GM18907 (cell line): Measurements from ENCODE around the gene CD96.
"Not testable (repeated sequence)": the region's sequence is repeated elsewhere in the genome, so short reads cannot be mapped to it uniquely, and the experiment has no call there.

ENCODE experiments used
- ATAC-seq: cut with Tn5 transposase; IDR thresholded peaks from one replicate; pipeline ENCODE4 v1.9.1; 2021; ENCODE audit warnings: mild to moderate bottlenecking, moderate library complexity; ENCODE audit not compliant: unreplicated experiment

Gene CD96

GRCh38 chr3:111541911-111542483, at the start of gene CD96:
TSS of gene CD96 (plus strand) at chr3:111542197. CDS start at chr3:111542249, 52 bp downstream.
- ATAC-seq, result peak; percentile 62

- no peak for ATAC-seq
These were observed 48.7 kb upstream of the CD96 start for GRCh38 chr3:111493276-111493675.

- no peak for ATAC-seq
These were observed 45.0 kb upstream of the CD96 start for GRCh38 chr3:111496894-111497559.

- ATAC-seq, result no peak
These were observed 44.0 kb upstream of the CD96 start for GRCh38 chr3:111498022-111498421.

- peak; percentile 74 for ATAC-seq
These were observed 35.6 kb upstream of the CD96 start for GRCh38 chr3:111506435-111506834.

GRCh38 chr3:111509308-111509707, 32.7 kb upstream of the CD96 start:
- no peak for ATAC-seq

GRCh38 chr3:111517801-111518200, 24.2 kb upstream of the CD96 start:
- ATAC-seq, result no peak

GRCh38 chr3:111519178-111519855, 22.7 kb upstream of the CD96 start:
- ATAC-seq, result no peak

- no peak for ATAC-seq
These were observed 20.1 kb upstream of the CD96 start for GRCh38 chr3:111521891-111522290.

- not testable (repeated sequence) for ATAC-seq
These were observed 17.5 kb upstream of the CD96 start for GRCh38 chr3:111524486-111524885.

- no peak for ATAC-seq
These were observed 10.6 kb upstream of the CD96 start for GRCh38 chr3:111531446-111531845.

- ATAC-seq, result no peak
These were observed 7.3 kb upstream of the CD96 start for GRCh38 chr3:111534701-111535100.

- ATAC-seq, result no peak
These were observed 3.9 kb upstream of the CD96 start for GRCh38 chr3:111538111-111538510.

GRCh38 chr3:111538681-111539083, 3.3 kb upstream of the CD96 start:
- peak; percentile 37 for ATAC-seq

GRCh38 chr3:111539351-111540331, 2.4 kb upstream of the CD96 start:
- ATAC-seq, result peak; percentile 80

GRCh38 chr3:111541391-111541790, 606 bp upstream of the CD96 start:
- no peak for ATAC-seq

GRCh38 chr3:111542611-111543300, 759 bp downstream of the CD96 start:
- no peak for ATAC-seq

GRCh38 chr3:111545349-111545748, 3.4 kb downstream of the CD96 start:
- no peak for ATAC-seq

GRCh38 chr3:111547631-111548030, 5.6 kb downstream of the CD96 start:
- ATAC-seq, result peak; percentile 93

- ATAC-seq, result peak; percentile 73
These were observed 6.1 kb downstream of the CD96 start for GRCh38 chr3:111548092-111548491.
